HG03342 (cell line): ENCODE results near the gene CCDC78.
"Not testable (repeated sequence)": the region's sequence is repeated elsewhere in the genome, so short reads cannot be mapped to it uniquely, and the experiment has no call there.

Experiments
- ATAC-seq: cut with Tn5 transposase; IDR thresholded peaks from one replicate; pipeline ENCODE4 v1.9.1; 2021; ENCODE audit warnings: mild to moderate bottlenecking, moderate library complexity; ENCODE audit not compliant: unreplicated experiment

Gene CCDC78

GRCh38 chr16:761625-762513 lies 35.6 kb upstream of the CCDC78 start:
- no peak for ATAC-seq

GRCh38 chr16:760545-761343 lies 34.5 kb upstream of the CCDC78 start, which contains the start of gene MSLN:
Gene MSLN, plus strand, starts transcription at chr16:760734. Its CDS starts 1,947 bp downstream, at chr16:762681.
- no peak for ATAC-seq

GRCh38 chr16:760065-760464 lies 33.8 kb upstream of the CCDC78 start:
- ATAC-seq, result no peak

- ATAC-seq, result no peak
These were observed 33.1 kb upstream of the CCDC78 start for GRCh38 chr16:759110-759910.

GRCh38 chr16:756428-756827 lies 30.2 kb upstream of the CCDC78 start:
- no peak for ATAC-seq

GRCh38 chr16:754656-755055 lies 28.4 kb upstream of the CCDC78 start:
- no peak for ATAC-seq

GRCh38 chr16:754121-754607 lies 27.9 kb upstream of the CCDC78 start:
- not testable (repeated sequence) for ATAC-seq

GRCh38 chr16:752007-752312 lies 25.7 kb upstream of the CCDC78 start:
- no peak for ATAC-seq

- no peak for ATAC-seq
These were observed 25.1 kb upstream of the CCDC78 start for GRCh38 chr16:751152-752006.

GRCh38 chr16:750485-750884 lies 24.2 kb upstream of the CCDC78 start:
- ATAC-seq, result no peak

GRCh38 chr16:749010-749409 lies 22.8 kb upstream of the CCDC78 start:
- no peak for ATAC-seq

GRCh38 chr16:747978-748746 lies 21.9 kb upstream of the CCDC78 start:
- ATAC-seq, result no peak

- no peak for ATAC-seq
These were observed 20.4 kb upstream of the CCDC78 start for GRCh38 chr16:746637-747036.

GRCh38 chr16:745739-746138 lies 19.5 kb upstream of the CCDC78 start:
- no peak for ATAC-seq

GRCh38 chr16:743794-744500 lies 17.7 kb upstream of the CCDC78 start:
- no peak for ATAC-seq

- not testable (repeated sequence) for ATAC-seq
These were observed 16.7 kb upstream of the CCDC78 start for GRCh38 chr16:742894-743293.

- no peak for ATAC-seq
These were observed 15.9 kb upstream of the CCDC78 start for GRCh38 chr16:741986-742629.

GRCh38 chr16:740764-741505 lies 14.7 kb upstream of the CCDC78 start, which contains the start of gene CIAO3:
Gene CIAO3, minus strand, starts transcription at chr16:740997. Its CDS starts 12 bp downstream, at chr16:740985.
- ATAC-seq, result peak; percentile 71
